GM23248 (cell line): ENCODE results near the gene TXNDC15. TPM values are rescaled to one million over a fixed set of nuclear protein-coding genes. Genes with fewer than 3 reads are reported as not detected.
"Not testable (repeated sequence)": the region's sequence is repeated elsewhere in the genome, so short reads cannot be mapped to it uniquely, and the experiment has no call there.

Experiments used
- DNase-seq: peaks from one replicate; pipeline ENCODE4 v3.0.0-alpha.2; 2015
- H2AFZ ChIP-seq: fragments of 200-600 bp; sonication (generic); 2 replicates; pipeline ENCODE4 v1.6.1; 2016; ENCODE audit warnings: antibody characterized with exemption
- H3F3A ChIP-seq: fragments of 200-600 bp; sonication (generic); 2 replicates; pipeline ENCODE4 v1.6.1; 2016; ENCODE audit warnings: mild to moderate bottlenecking, antibody characterized with exemption, mixed run types; ENCODE audit not compliant: insufficient read depth
- H3K27ac ChIP-seq: fragments of 200-600 bp; sonication (generic); 2 replicates; pipeline ENCODE4 v1.5.1; 2016; ENCODE audit warnings: mild to moderate bottlenecking
- H3K27me3 ChIP-seq: fragments of 200-600 bp; sonication (generic); replicated peaks from 2 replicates; pipeline ENCODE4 v1.6.1; 2016; ENCODE audit warnings: mild to moderate bottlenecking; ENCODE audit not compliant: insufficient read depth
- H3K36me3 ChIP-seq: fragments of 200-600 bp; sonication (generic); 2 replicates; pipeline ENCODE4 v1.6.1; 2016; ENCODE audit warnings: low read depth, mild to moderate bottlenecking
- H3K4me1 ChIP-seq: fragments of 200-600 bp; sonication (generic); 2 replicates; pipeline ENCODE4 v1.6.1; 2016; ENCODE audit warnings: mild to moderate bottlenecking; ENCODE audit not compliant: insufficient read depth
- H3K4me2 ChIP-seq: fragments of 200-600 bp; sonication (generic); one replicate; pipeline ENCODE4 v1.6.1; 2016; ENCODE audit warnings: mild to moderate bottlenecking; ENCODE audit not compliant: unreplicated experiment
- H3K4me3 ChIP-seq: fragments of 200-600 bp; sonication (generic); 2 replicates; pipeline ENCODE4 v1.5.1; 2016; ENCODE audit warnings: mild to moderate bottlenecking
- H3K79me2 ChIP-seq: fragments of 200-600 bp; sonication (generic); 2 replicates; pipeline ENCODE4 v1.6.1; 2016; ENCODE audit warnings: mild to moderate bottlenecking; ENCODE audit not compliant: insufficient read depth
- H3K9ac ChIP-seq: fragments of 200-600 bp; sonication (generic); 2 replicates; pipeline ENCODE4 v1.6.1; 2016; ENCODE audit warnings: mild to moderate bottlenecking
- H3K9me2 ChIP-seq: fragments of 200-600 bp; sonication (generic); 2 replicates; pipeline ENCODE4 v1.6.1; 2016; ENCODE audit warnings: mixed run types, mild to moderate bottlenecking, moderate library complexity; ENCODE audit not compliant: insufficient read depth
- H3K9me3 ChIP-seq: fragments of 200-600 bp; sonication (generic); one replicate; pipeline ENCODE4 v1.6.1; 2017; ENCODE audit warnings: low read depth
- H4K20me1 ChIP-seq: fragments of 200-600 bp; sonication (generic); 2 replicates; pipeline ENCODE4 v1.6.0; 2016; ENCODE audit not compliant: insufficient read depth
- EZH2 ChIP-seq: fragments of 200-600 bp; sonication (generic); IDR thresholded peaks from 2 replicates; pipeline ENCODE4 v1.6.1; 2018; ENCODE audit warnings: antibody characterized with exemption, mild to moderate bottlenecking; ENCODE audit not compliant: insufficient read depth, poor library complexity, severe bottlenecking
- EZH2phosphoT487 ChIP-seq: fragments of 200-600 bp; sonication (generic); IDR thresholded peaks from 2 replicates; pipeline ENCODE4 v1.6.1; 2018; ENCODE audit warnings: antibody characterized with exemption, moderate library complexity, mild to moderate bottlenecking, low read depth; ENCODE audit not compliant: insufficient read depth
- WGBS, 2 experiments: methylation state at CpG; one replicate each; pipeline ENCODE4 v1.1.6; 2015 to 2017; ENCODE audit warnings: low lambda C conversion rate in 2 of 2, low coverage in 1 of 2; ENCODE audit errors: missing lambda C conversion rate in 2 of 2; 5-methylcytosine and 5-hydroxymethylcytosine counted together
- in situ Hi-C: fragments of 300-500 bp; cut with MboI; formaldehyde crosslinking; loops from 2 replicates; pipeline ENCODE4 v1.15.0; 2020
- polyA plus RNA-seq: library from polyadenylated mRNA; unstranded; fragments of >200 nt; fragmentation: Nextera tagmentation; extraction: Ambion mirVana; gene quantifications from 2 replicates; pipeline ENCODE4 v1.2.1, GENCODE V29; 2016
- total RNA-seq: library from RNA; depleted of rRNA; stranded (reverse); fragments of >200 nt; shearing (Covaris generic); gene quantifications from 2 replicates; pipeline ENCODE4 v1.2.3, GENCODE V29; 2014

Gene TXNDC15
- total and polyA plus RNA-seq, 2 experiments from 2014 or later: 102 to 170 TPM

- Histone ChIP-seq H3F3A (peaks cover 30% of the 10 kb centered on the region; the same call in 1 of the 2 replicates), H3K4me2 (no peak overlapping the region), H3K9me3 (no peaks in the 10 kb centered on the region), H3K27ac (peak overlapping the region; percentile 37; the same call in 1 of the 2 replicates), H2AFZ (no peak overlapping the region), H3K9ac (no peak overlapping the region), H3K4me1 (no peaks in the 10 kb centered on the region), H3K9me2 (no peaks in the 10 kb centered on the region), H4K20me1 (no peaks in the 10 kb centered on the region), H3K27me3 (no peaks in the 10 kb centered on the region), H3K79me2 (peaks cover 12% of the 10 kb centered on the region), H3K36me3 (peaks cover 6% of the 10 kb centered on the region; the same call in 1 of the 2 replicates), H3K4me3 (no peak overlapping the region)
- TF ChIP-seq EZH2phosphoT487: no peak
- TF ChIP-seq EZH2: no peak
- DNase-seq: peak; percentile 52
- in situ Hi-C loops: loop anchor here (25.0 kb wide), 1 partner anchor 435 kb away; no protein-coding TSS in a partner anchor
- WGBS, 2 experiments: 72 to 74% methylated on average over 10 of the region's 10 CpGs
Observed at GRCh38 chr5:134902071-134902801, 28.1 kb downstream of the TXNDC15 start.

DNA sequence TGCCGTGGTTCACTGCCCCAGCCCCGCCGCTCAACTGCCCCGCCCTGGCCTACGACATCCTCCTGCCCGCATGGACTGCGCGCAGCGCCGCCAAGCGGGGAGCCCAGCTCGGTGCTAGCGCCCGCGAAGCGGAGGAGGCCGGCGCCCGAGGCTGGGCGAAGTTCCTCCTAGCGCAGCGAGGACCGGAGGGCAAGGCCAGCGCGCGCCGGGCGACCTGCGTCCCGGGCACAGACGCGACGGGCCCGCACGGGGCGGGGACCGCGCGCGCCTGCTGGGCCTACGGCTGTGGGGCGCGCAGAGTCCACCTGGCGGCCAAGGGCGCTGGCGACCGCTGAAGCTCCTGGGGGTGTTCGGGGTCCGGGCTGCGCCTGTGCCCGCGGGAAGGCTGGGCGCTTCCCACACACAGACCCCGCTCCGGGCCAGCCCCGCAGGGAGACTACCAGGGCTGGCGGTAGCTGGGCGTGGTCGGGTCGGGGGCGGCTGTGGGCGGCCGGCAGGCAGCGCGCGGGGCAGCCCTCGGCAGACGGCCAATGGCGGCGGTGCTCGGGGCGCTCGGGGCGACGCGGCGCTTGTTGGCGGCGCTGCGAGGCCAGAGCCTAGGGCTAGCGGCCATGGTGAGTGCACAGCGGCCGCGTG is 30.6 kb downstream of the TXNDC15 start, which contains the start of gene PCBD2:
TSS of gene PCBD2 (plus strand) at position 522 of the 636 bp plus-strand sequence. CDS start at position 531, 9 bp downstream.
- peaks cover 30% of the 10 kb centered on the region; the same call in 1 of the 2 replicates for H3F3A ChIP-seq
- no peaks in the 10 kb centered on the region for H3K27me3 ChIP-seq
- no peaks in the 10 kb centered on the region for H3K4me1 ChIP-seq
- in situ Hi-C loops: loop anchor here (25.0 kb wide), 1 partner anchor 433 kb away; no protein-coding TSS in a partner anchor
- TF ChIP-seq EZH2phosphoT487 (no peak), EZH2 (no peak)
- 0 to 3% methylated on average over 25 to 55 of the region's 84 CpGs for WGBS, 2 experiments
- H3K36me3 ChIP-seq: peaks cover 4% of the 10 kb centered on the region; the same call in 1 of the 2 replicates
- H4K20me1 ChIP-seq: no peaks in the 10 kb centered on the region
- DNase-seq: peak; percentile 97
- H2AFZ ChIP-seq: peak within 1 kb of the TSS; percentile 89
- H3K79me2 ChIP-seq: peaks cover 16% of the 10 kb centered on the region
- H3K4me2 ChIP-seq: peak within 1 kb of the TSS; percentile 85
- peak within 1 kb of the TSS; percentile 91 for H3K9ac ChIP-seq
- no peaks in the 10 kb centered on the region for H3K9me3 ChIP-seq
- peak within 1 kb of the TSS; percentile 96 for H3K4me3 ChIP-seq
- H3K9me2 ChIP-seq: no peaks in the 10 kb centered on the region
- H3K27ac ChIP-seq: peak within 1 kb of the TSS; percentile 86

DNA sequence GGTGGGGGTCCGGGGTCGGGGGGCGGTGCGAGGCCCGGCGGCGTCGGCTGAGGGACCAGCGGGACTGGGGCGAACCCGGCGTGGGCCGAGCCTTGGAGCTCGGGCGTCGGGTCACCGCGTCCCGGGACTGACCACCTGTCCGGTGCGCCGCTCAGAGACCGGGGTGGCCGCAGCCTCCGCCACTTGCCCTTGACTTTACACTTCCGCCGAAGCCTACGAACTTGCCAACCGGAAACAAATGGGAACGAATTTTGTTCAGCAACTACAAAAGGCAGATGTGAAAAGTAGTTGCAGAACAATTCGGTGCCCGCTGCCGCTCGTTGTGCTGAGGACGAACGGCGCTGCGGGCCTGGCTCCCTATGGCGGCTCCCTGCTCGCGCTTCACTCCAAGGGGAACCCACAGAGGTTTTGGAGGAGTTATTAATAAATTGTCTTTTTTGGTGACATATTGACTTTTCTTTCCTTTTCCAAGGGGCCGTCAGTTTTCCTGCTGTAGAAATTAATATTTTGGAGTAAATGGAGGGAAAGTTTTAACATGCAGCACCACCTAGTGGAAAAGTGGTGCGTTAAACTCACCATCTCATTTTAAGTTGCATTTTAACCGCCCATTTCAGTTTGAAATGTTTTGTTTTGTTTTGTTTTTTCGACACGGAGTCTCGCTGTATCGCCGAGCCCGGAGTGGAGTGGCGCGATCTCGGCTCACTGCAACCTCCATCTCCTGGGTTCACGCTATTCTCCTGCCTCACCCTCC is 31.2 kb downstream of the TXNDC15 start:
- Histone ChIP-seq H4K20me1 (no peaks in the 10 kb centered on the region), H3K9me2 (no peaks in the 10 kb centered on the region), H3K4me3 (peak overlapping the region; percentile 96), H2AFZ (peak overlapping the region; percentile 89), H3K79me2 (peaks cover 16% of the 10 kb centered on the region), H3K9ac (peak overlapping the region; percentile 91), H3K4me1 (no peaks in the 10 kb centered on the region), H3K27ac (peak overlapping the region; percentile 86), H3K9me3 (no peaks in the 10 kb centered on the region), H3K27me3 (no peaks in the 10 kb centered on the region), H3F3A (peaks cover 30% of the 10 kb centered on the region; the same call in 1 of the 2 replicates), H3K4me2 (peak overlapping the region; percentile 85), H3K36me3 (no peaks in the 10 kb centered on the region)
- peak; percentile 78 for DNase-seq
- in situ Hi-C loops: loop anchor here (25.0 kb wide), 1 partner anchor 432 kb away; no protein-coding TSS in a partner anchor
- TF ChIP-seq EZH2: no peak
- no peak for TF ChIP-seq EZH2phosphoT487
- 1 to 2% methylated on average over 53 to 54 of the region's 54 CpGs for WGBS, 2 experiments

GRCh38 chr5:134906811-134907210 is 32.6 kb downstream of the TXNDC15 start:
- Histone ChIP-seq H2AFZ (no peak overlapping the region), H3F3A (peaks cover 21% of the 10 kb centered on the region; the same call in 1 of the 2 replicates), H3K27ac (no peak overlapping the region), H3K4me2 (no peak overlapping the region), H3K9me2 (no peaks in the 10 kb centered on the region), H3K4me3 (no peak overlapping the region), H3K9me3 (no peaks in the 10 kb centered on the region), H3K36me3 (no peaks in the 10 kb centered on the region), H3K27me3 (no peaks in the 10 kb centered on the region), H3K4me1 (no peaks in the 10 kb centered on the region), H4K20me1 (no peaks in the 10 kb centered on the region), H3K9ac (no peak overlapping the region), H3K79me2 (peaks cover 16% of the 10 kb centered on the region)
- WGBS, 2 experiments: 100% methylated on average over 1 of the region's 1 CpG
- in situ Hi-C loops: loop anchor here (25.0 kb wide), 1 partner anchor 430 kb away; no protein-coding TSS in a partner anchor
- DNase-seq: no peak
- TF ChIP-seq EZH2phosphoT487 (no peak), EZH2 (no peak)

- not testable (repeated sequence) for DNase-seq, H3K9me3 ChIP-seq, H3K4me2 ChIP-seq, H3K9me2 ChIP-seq, H3K4me1 ChIP-seq, H2AFZ ChIP-seq, H4K20me1 ChIP-seq, H3K4me3 ChIP-seq, H3F3A ChIP-seq, H3K36me3 ChIP-seq, H3K9ac ChIP-seq, H3K27ac ChIP-seq, H3K27me3 ChIP-seq
- H3K79me2 ChIP-seq: peaks cover 16% of the 10 kb centered on the region
- WGBS, 2 experiments: 92 to 100% methylated on average over 2 of the region's 2 CpGs
- in situ Hi-C loops: loop anchor here (25.0 kb wide), 1 partner anchor 427 kb away; no protein-coding TSS in a partner anchor
Observed at GRCh38 chr5:134910752-134911151, 36.6 kb downstream of the TXNDC15 start.
